Stimulated activated CD8-positive, alpha-beta memory T cell treated with anti-CD3 and anti-CD28 coated beads, Interleukin-12 subunit alpha, Interleukin-12 subunit beta, amount 100 ng/mL, for 24 hours (primary cell): ENCODE measurements around the gene SCGB3A1.

Experiments
- DNase-seq: peaks from one replicate; pipeline ENCODE4 v3.0.0-alpha.2; 2020; ENCODE audit errors: extremely low read depth

The SCGB3A1 gene

DNA sequence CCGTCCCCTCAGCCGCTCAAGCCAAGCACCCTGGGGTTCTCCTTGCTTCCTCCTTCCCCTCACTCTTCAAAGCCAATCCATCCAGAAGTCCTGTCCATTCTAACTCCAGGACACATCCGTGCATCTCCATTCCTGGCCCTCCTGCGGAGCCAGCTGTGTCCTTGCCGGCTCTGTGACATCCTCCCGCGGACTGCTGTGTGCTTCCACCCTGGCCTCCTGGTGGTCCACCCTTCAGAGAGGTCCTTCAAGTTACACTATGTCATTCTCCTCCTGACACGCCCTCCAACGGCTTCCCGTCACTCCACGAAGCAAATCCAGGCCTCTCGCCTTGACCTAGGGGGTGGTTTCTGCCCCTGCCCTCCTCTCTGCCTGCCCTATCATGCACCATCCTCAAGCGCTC lies 13.0 kb upstream of the SCGB3A1 start:
- DNase-seq: no peak

DNA sequence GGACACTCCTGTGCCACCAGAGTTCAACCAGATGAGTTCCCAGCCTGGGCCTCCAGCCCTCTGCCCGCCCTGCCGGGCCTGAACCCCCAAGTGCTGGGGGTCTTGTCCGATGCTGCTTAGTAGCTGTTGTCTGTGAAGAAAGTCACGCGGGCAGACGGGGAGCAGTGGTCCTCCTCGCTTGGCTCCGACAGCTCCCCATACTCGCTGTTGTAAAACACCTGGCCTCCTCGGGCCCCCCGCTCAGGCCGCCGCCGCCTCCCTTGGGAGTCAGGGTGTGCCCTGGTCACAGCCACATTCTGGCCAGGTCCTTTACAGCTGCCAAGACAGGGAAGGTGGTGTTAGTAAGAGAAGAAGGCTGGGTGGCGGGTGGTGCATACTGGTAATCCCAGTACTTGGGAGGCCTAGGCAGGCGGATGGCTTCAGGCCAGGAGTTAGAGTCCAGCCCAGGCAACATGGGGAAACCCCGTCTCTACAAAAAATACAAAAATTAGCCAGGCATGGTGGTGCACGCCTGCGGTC lies 11.8 kb upstream of the SCGB3A1 start:
- DNase-seq: no peak

DNA sequence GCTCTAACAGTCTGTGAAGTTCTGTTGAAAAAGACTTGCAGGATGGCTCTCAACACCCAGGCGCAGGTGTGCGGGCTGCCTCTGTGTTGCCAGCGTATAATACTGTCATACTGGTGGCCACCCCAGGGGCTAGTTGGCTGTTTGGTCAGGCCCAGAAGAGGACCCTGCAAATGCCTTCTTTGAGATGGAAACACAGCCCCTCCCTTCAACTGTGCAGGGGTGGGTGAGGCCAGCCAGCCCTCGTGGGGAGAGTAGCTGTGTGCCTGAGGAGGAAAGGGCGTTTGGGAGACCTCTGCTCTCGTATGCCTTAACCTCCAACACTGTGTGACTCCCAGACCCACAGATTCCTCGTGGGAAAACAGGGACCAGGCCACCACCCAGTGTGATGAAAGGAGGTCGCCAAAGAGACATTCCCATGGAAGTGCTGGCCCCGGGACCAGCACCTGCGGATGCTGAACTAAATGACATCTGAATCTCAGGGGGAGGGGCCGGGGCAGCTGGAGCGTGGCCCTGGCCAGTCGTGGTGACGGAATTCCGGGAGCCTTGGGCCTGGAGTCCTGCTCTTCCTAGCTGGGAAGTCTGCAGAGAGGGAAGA lies 11.3 kb upstream of the SCGB3A1 start:
- no peak for DNase-seq

DNA sequence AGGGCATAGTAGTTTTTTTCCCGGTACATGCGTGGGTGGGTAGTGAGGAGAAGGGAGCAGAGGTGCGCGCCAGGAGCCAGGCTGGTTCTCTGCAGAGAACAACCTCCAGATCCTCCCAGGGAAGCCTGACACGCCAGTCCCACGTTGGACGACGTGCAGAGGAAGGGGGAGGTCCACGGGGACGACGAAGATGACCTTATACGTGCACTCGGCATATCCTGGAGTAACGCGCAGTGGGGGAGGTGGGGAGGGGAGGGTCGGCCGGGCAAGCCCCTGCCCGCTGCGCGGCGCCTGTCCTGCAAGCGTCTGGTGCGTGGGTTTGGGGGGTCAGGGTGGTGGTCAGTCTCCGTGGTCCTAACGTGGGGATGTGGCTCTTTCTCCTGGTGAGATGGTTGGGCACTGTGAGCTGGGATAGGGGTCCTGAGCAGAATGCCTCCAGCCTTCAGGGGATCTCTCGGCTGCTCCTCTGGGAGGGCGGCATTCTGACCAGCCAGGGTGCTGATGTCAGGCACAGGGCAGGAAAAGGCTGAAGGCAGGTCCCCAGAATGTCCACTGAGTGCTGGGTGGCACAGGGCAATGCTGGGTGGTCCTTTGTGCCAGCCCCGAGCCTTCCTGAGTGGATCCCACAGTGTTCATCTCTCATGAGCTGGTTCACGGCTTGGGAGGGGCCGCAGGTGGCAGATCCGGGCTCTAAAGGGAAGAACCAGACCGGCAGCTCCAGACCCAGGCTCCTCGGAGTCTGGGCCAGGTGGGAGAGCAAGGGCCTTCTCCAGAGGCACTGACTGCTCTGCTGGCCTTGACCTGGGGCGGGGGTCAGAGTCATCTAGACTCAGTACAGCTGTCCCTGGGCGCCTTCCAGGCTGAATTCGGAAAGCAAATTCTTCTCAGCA lies 10.5 kb upstream of the SCGB3A1 start:
- no peak for DNase-seq

DNA sequence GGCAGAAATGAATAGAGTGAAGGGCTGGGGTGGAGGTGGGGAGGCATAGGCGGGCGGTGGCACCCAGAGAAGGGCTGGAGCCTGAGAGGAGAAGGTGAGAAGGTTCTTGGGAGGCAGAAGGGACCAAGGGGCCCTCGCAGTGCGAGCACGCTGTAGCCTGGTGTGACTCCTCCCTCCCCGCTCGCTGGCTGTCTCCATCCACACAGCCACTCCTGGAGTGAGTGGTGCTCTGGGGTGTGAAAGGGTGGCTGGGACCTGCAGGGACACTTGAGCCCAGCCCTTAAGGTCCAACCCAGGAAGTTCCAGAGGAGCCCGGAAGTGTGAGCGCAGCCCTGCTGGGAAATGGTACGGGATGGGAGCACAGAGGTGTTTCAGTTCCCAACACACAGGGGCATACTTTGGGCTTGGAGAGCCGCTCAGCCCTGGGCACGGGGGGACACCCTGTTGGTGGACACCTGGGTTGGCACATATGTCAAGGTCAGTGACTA lies 9.3 kb upstream of the SCGB3A1 start:
- no peak for DNase-seq

DNA sequence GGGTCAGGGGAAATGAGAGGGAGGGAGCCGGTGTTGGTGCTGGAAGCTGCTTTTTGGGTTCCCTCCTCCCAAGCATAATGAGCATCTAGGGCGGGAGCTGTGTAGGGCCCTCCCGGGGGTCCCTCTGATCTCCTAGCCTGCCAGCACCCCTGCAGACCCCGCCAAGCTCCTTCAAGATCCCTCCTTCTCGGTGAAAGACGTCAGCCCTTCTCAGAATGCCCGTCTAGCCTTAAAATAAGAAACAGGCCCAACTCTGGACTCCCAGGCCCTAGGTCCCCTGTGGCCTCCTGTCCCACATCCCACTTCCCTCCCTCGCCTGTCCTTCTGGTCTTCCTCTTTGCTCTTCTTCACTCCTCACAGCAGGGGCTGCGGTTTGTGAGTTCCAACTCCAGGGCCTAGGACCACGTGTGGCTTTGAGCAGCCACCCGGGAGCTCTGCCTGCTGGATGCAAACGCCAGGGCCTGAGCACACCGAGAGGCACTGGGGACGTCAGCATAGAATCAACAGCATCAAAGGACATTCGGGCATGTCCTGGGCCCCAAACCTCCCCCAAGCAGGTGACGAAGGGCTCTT lies 8.8 kb upstream of the SCGB3A1 start:
- DNase-seq: no peak

DNA sequence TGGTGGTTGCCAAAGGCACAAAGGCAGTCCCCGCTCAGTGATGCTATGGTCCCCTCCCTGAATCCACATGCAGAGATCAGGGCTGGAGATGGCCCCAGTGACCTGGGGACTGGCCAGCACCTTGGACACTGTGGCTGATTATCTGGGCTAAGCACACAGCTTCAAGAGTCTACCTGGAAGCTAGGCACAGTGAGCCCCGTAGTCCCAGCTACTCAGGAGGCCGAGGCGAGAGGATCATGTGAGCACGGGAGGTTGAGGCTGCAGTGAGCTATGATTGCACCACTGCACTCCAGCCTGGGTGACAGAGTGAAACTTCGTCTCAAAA lies 8.3 kb upstream of the SCGB3A1 start:
- DNase-seq: no peak

DNA sequence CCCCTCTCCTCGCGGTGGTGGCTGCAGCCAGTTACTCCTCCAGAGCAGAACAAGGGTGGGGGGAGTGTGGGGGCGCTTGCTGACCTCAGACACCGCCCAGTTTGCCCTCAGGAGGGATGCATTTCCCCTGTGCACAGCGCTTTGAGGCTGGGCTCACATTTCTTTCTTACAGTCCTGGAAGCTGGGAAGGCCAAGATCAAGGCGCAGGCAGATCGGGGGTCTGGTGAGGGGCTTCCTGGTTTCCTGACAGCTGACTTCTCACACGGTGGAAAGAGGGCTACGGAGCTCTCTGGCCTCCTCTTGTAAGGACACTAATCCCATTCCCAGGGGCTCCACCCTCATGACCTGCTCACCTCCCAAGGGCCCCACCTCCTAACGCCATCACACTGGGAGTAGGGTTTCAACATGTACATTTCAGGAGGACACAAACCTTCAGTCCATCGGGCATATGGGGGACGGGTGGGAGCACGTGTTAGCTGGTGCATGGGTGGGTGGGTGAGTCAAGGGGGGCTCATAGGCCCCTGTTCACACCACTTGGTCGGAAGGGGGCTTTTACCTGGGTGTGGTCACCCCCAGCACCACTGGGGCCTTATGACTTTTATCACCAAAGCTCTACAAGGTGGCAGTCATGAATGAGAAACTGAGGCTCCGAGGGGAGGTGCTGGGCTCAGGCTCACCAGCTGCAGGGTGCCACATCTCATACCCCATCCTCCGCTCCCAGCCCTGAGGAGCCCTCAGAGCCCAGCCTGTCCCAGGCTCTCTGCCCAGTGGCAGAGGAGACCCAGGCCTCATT lies 7.7 kb upstream of the SCGB3A1 start:
- DNase-seq: no peak

DNA sequence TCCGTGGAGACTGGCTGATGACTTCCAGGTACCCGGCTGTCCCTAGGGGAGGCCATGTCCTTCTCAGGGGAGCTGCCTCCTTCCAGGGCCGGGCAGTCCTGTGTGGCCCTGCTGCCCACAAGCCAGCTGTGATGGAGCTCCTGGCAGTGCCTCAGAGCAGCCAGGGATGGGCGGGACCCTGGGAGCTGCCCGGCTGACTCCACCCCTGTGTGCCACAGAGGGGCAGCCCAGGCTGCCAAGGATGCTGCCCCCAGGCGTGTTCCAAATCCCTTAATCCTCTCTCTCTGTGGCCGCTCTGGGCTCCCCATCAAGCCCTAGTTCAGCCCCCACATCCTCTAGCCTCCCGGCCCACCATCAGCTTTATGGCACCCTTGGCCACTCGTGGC lies 7.0 kb upstream of the SCGB3A1 start:
- no peak for DNase-seq

DNA sequence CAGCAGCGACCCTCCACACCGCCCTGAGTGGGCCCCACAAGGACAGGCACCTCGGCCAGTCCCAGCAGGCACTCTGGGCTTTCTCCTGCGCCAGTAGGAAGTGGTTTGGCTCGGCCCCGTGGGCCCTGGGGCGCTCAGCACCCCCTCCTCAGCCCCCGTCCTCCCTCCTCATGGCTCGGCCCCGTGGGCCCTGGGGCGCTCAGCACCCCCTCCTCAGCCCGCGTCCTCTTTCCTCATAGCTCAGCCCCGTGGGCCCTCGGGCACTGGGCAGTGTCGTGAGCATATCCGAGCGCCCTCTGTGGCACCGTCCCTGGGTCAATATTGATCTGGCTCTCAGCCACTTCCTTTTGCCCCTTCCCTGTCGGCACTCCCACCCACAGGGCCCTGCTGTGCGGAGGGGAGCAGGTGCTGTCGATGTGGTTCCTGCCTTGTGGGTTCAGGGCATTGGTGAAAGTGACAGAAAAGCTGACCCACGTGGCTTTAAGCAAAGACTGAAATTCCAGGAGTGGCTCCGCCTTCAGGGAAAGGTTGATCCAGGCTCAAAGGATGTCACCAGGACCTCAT lies 5.5 kb upstream of the SCGB3A1 start:
- no peak for DNase-seq

DNA sequence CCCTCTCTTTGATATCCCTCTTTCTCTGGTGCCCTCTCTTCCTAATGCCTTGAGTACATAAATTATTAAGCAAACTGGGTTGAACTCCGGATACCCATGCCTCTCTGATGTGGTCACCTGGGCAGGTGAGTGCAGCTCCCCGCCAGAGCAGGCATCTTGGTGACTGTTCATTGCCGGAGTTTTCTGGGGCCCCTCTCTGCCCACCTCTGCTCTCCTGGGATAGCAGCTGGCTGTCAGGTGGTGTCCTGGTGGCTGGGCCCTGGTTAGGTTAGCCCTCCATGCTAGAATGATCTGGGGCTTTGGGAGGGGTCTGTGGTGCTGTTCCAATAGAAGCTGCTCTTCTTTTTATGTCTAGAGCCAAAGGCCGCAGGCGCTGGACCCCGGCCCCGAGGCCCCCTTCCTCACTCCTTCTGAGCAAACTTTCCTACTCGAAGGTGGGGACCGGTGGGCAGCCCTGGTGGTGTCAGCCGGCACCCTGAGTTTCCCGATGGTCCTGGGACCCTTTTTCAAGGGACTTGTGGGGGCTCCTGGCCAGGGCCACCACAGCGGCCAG lies 4.9 kb upstream of the SCGB3A1 start:
- no peak for DNase-seq

DNA sequence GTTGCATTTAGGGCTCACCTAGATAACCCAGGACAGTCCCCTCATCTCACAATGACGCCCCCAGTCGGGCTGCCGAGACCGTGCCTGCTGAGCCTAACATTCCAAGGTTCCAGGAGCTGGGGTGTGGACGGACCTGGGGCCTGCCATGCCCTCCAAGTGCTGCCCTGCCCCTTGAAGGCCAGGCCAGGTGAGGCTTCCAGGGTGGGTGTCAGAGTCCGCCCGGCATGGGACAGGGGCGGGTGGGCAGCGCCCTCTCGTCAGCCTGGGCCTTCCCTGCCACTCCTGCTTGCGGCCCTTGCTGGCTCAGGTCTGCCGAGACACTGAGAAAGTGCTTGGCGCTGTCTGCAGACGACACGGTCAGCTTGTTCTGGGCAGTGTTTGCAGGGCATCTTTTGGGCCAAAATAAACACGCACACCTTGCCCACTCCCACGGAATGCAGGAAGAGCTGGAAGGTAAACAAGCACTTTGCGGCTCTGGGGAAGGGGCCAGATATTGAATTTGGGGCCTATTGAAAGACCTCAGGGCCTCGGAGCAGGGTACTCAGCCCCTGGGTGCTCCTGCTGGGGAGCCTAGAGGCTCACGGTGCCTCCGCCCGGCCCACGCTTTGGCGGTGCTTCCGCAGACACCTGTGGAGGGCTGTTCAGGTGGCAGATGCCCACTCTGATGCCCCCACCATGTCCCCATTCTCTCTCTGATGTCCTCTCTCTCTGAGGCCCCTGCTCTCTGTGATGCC lies 4.2 kb upstream of the SCGB3A1 start:
- DNase-seq: no peak

DNA sequence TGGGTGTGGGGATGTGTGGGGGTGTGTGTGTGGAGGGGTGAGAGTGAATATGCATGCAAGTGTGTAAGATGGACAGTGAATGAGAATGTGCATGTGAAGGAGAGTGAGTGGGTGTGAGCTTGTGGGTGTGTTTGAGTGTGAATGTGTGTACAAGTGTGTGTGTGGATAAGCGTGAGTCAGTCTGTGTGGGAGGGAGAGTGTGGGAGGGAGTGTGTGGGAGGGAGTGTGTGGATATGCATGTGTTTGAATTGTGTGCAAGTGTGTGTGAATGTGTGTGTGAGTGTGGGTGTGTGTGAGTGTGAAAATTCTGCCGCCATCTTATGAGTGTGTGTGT lies 3.7 kb upstream of the SCGB3A1 start:
- no peak for DNase-seq

DNA sequence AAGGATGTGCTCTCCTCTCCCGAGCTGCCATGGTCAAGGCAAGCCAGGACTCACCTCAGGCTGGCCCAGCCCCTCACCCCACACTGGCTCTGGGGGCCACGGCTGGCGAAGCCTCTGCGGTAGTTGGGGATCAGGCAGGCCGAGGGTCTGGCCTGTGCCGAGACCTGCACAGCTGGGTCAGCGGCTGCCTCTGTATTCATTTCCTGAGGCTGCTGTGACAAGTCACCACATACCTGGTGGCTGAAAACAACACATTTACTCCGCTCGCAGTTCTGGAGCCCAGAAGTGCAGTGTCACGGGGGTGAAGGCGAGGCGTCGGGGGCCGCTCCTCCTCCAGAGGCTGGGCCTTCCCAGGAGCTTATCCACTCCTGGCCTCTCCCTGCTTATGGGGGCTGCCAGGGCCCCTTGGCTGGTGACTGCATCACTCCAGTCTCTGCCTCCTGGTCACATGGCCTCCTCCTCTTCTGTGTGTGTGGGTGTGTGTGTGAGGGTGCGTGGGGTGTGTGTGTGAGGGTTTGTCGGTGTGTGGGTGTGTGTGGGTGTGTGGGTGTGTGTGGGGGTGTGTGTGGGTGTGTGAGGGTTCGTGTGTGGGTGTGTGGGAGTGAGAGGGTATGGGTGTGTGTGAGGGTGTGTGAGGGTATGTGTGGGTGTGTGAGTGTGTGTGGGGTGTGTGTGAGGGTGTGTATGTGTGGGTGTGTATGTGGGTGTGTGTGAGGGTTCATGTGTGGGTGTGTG lies 3.2 kb upstream of the SCGB3A1 start:
- no peak for DNase-seq

DNA sequence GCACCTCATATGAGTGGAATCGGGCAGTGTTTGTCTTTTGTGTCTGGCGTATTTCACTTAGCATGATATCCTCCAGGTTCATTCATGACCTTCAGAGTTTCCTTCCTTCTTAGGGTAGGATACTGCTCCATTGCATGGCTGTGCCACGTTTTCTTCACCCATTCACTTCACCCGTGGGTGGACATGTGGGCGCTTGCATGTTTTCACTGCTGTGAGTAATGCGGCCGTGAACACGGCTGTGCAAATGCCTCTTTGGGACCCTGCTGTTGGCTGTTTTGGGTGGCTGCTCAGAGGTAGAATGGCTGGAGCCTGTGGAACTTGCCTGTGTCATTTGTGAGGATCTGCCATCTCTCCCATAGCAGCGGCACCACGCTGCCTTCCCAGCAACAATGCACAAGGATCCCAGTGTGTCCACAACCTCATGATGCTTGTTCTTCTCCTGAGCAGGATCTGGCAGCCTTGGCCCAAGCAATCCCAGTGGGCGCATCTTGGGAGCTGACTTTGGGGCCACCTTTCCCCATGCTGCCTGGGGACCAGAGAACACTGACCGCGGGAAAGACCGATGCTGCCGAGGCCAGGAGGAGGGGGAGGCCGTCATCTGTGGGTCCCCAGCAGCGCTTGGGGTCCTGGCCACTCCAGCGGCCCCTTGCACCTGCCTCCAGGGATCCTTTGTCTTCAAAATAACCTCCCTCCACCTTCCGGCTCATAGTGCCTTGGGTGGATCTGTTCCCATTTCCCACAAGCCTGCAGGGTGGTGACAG lies 2.3 kb upstream of the SCGB3A1 start:
- DNase-seq: no peak

DNA sequence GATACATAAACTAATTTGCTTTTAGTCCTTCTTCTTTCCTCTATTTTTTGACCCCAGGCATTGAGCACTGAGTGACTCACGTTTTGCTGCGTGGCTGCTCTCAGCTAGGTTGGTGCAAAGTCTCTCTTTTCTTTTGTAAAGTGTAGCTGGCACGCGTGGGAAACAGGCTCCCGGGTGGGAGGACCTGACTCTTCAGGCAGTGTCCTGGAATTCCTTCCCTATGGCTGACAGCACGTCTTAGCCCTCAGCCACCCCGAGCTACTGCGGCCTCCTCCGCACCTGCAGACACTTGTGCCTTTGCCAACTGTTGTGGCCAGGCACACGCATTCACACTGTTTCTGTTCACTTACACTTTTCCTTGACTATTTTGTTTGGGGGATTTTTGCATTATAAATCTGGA lies 877 bp upstream of the SCGB3A1 start:
- DNase-seq: no peak

DNA sequence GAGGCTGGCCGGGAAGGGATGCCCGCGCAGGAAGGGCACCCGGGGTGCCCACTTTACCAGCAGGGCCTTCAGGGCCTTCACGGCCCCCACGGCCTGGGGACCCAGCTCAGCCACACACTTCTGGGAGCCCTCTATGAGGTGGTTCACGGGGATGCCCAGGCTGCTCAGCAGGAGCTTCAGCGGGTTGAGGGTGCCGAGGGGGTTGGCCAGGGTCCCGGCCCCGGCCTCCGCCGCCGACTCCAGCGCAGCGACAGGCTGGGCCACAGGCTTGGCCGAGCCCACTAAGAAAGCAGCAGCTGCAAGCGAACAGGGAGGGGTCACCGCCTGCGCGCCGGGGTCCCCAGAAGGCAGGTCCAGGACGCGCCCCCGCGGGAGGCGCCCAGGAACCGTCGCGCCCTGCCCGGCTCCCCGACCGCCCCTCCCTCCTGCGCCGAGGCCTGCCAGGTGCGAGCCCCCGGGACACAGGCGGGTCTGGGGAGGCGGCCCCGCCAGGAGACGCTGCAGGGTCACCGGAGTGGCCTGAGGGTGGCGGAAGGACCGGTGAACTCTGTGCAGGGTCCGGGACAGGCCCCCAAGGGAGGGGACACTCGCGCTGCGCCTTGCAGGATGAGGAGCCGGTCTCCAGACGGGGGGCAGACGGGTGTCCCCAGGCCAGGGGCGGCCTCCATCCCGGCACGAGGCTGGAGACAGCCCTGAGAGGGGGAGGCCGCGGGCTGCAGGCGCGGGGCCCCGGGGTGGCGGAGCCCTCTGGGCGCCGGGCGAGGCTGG lies 572 bp downstream of the SCGB3A1 start:
- no peak for DNase-seq

DNA sequence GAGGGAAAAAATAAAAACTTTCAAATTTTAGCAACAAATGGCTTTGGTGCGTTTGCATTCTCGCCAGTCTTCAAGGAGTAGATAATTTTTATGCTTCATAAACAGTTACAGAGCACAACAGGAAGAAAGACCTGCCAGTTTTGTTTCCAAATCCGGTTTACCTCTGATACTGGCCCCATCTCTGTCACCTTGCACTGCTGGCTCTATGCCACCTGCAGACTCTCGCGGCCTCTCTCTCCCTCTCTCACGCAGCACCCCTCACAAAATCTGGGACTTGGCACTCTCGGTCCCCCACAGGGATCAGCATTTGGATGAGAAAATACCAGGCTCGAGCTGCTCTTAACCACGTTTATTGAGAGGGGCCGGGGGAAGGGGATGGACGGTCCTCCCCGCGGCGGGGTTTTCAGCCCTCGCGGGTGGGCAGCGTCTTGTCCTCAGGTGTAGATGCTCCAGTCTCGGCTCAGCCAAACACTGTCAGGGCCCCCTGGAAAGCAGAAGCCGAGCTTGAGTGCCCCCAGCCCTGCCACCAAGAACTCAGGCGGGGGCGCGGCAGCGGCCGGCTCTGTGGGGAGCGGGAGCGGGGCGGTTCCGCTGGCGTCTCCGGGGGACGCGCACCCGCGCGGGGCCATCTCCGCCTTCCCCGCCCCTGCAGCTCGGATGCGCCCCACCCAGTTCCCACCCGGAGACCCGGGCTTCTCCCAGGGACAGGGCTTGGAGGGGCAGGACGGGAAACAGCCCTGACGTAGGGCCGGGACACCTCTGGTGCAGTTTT lies 1.3 kb downstream of the SCGB3A1 start:
- no peak for DNase-seq
